HEK293T (cell line): ENCODE measurements around the gene NTNG2.

Experiments
- ARNT ChIP-seq: fragments of 450-650 bp; IDR thresholded peaks from 2 replicates; pipeline ENCODE4 v1.6.1; 2017; ENCODE audit warnings: mild to moderate bottlenecking
- FOXA1 ChIP-seq: fragments of 450-650 bp; IDR thresholded peaks from 2 replicates; pipeline ENCODE4 v1.6.1; 2016; ENCODE audit warnings: mild to moderate bottlenecking

GRCh38 chr9:132235894-132236661 is 74.2 kb downstream of the NTNG2 start:
- TF ChIP-seq ARNT (no peak), FOXA1 (no peak)
